Osteocyte (in vitro differentiated cells): Measurements from ENCODE around the gene RGS8. TPM values are rescaled to one million over a fixed set of nuclear protein-coding genes. Genes with fewer than 3 reads are reported as not detected.
"Not testable (repeated sequence)": the region's sequence is repeated elsewhere in the genome, so short reads cannot be mapped to it uniquely, and the experiment has no call there.

Experiments used
- DNase-seq: peaks from one replicate; pipeline ENCODE4 v3.0.0; 2021; ENCODE audit warnings: mixed read lengths; ENCODE audit not compliant: unreplicated experiment; ENCODE audit errors: extremely low spot score
- H3K27ac Mint-ChIP-seq: one replicate; pipeline ENCODE4 v1.8.0; 2021; ENCODE audit warnings: mild to moderate bottlenecking, mixed read lengths; ENCODE audit not compliant: unreplicated experiment
- H3K27me3 Mint-ChIP-seq: one replicate; pipeline ENCODE4 v1.8.0; 2021; ENCODE audit warnings: mixed read lengths; ENCODE audit not compliant: unreplicated experiment
- H3K36me3 Mint-ChIP-seq: one replicate; pipeline ENCODE4 v1.8.0; 2021; ENCODE audit warnings: mixed read lengths; ENCODE audit not compliant: unreplicated experiment
- H3K4me1 Mint-ChIP-seq: one replicate; pipeline ENCODE4 v1.8.0; 2021; ENCODE audit warnings: mixed read lengths; ENCODE audit not compliant: unreplicated experiment
- H3K4me3 Mint-ChIP-seq: one replicate; pipeline ENCODE4 v1.8.0; 2021; ENCODE audit warnings: mild to moderate bottlenecking, moderate library complexity, mixed read lengths; ENCODE audit not compliant: unreplicated experiment
- H3K9me3 Mint-ChIP-seq: one replicate; pipeline ENCODE4 v1.8.0; 2021; ENCODE audit warnings: mixed read lengths; ENCODE audit not compliant: unreplicated experiment
- CTCF ChIP-seq: fragments of 200-600 bp; sonication (generic); IDR thresholded peaks from 2 replicates; pipeline ENCODE4 v1.5.0; 2021; ENCODE audit warnings: antibody characterized with exemption, mild to moderate bottlenecking, moderate library complexity
- total RNA-seq: library from RNA; stranded (reverse); gene quantifications from 2 replicates; pipeline ENCODE4 v1.2.1, GENCODE V29; 2021

The RGS8 gene
- total RNA-seq, 1 donor from 2014 or later, result not detected

GRCh38 chr1:182703539-182703938 lies 19.2 kb upstream of the RGS8 start:
- Mint-ChIP-seq H3K4me3 (no peak overlapping the region), H3K4me1 (peaks cover 17% of the 10 kb centered on the region), H3K27ac (no peak overlapping the region), H3K36me3 (no peaks in the 10 kb centered on the region), H3K9me3 (no peaks in the 10 kb centered on the region), H3K27me3 (peaks cover 15% of the 10 kb centered on the region)
- DNase-seq, result no peak
- TF ChIP-seq CTCF, result no peak

- H3K4me3 Mint-ChIP-seq, result no peak overlapping the region
- no peak for DNase-seq
- no peaks in the 10 kb centered on the region for H3K36me3 Mint-ChIP-seq
- peaks cover 19% of the 10 kb centered on the region for H3K4me1 Mint-ChIP-seq
- H3K27ac Mint-ChIP-seq, result no peak overlapping the region
- peaks cover 15% of the 10 kb centered on the region for H3K27me3 Mint-ChIP-seq
- H3K9me3 Mint-ChIP-seq, result no peaks in the 10 kb centered on the region
- TF ChIP-seq CTCF, result no peak
These were observed 18.6 kb upstream of the RGS8 start for GRCh38 chr1:182702826-182703524.

GRCh38 chr1:182700351-182700709 lies 15.9 kb upstream of the RGS8 start:
- Mint-ChIP-seq H3K4me1 (peaks cover 19% of the 10 kb centered on the region), H3K9me3 (no peaks in the 10 kb centered on the region), H3K27me3 (peaks cover 15% of the 10 kb centered on the region), H3K4me3 (no peak overlapping the region), H3K36me3 (no peaks in the 10 kb centered on the region), H3K27ac (no peak overlapping the region)
- no peak for DNase-seq
- TF ChIP-seq CTCF, result no peak

DNA sequence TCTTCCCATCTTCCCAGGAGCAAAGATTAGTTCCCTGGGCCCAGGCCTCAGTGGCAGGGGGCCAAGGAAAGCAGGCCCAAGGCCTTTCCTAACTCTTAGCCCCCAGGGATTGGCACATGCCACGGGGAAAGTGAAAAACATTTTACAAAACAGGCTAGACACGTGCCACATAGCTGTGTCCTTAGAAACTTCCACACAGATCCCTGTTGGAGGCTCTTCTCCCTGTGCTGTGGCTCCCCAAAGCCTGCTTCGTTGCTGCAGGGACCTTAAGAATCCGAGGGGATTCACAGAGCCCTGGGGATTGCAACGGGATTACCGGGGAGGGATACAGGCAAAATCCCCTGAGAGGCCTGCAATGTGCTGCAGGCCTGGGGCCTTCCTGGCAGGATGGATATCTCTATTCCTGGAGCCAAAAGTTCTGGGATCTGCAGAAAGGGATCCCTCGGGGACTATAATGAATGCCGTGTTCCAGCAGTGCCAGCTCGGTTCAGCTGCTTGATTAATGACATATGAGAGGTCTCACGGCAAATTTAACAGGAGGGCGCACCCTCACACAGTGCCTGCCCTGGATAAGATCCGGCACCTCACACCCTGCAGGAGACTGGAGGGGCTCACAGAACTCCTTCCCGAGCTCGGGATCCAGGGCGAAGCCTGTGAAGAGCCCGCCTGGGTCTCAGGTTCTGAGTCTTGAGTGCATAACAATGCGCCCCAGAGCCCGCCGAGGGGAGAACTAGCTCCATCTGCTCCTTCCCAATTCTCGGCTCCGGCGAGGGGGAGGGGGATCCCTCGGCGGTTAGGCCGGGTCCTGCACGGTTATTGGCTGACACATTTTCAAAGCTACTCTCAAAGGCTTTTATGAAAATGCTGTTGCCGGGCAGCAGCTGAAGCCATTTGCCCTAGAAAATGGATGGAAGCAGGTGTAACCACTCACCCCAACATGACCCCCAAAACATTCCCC lies 15.3 kb upstream of the RGS8 start:
- no peaks in the 10 kb centered on the region for H3K9me3 Mint-ChIP-seq
- H3K4me3 Mint-ChIP-seq, result no peak overlapping the region
- no peak for TF ChIP-seq CTCF
- H3K27me3 Mint-ChIP-seq, result peaks cover 15% of the 10 kb centered on the region
- peak overlapping the region; percentile 34 for H3K27ac Mint-ChIP-seq
- peaks cover 19% of the 10 kb centered on the region for H3K4me1 Mint-ChIP-seq
- no peak for DNase-seq
- H3K36me3 Mint-ChIP-seq, result no peaks in the 10 kb centered on the region

DNA sequence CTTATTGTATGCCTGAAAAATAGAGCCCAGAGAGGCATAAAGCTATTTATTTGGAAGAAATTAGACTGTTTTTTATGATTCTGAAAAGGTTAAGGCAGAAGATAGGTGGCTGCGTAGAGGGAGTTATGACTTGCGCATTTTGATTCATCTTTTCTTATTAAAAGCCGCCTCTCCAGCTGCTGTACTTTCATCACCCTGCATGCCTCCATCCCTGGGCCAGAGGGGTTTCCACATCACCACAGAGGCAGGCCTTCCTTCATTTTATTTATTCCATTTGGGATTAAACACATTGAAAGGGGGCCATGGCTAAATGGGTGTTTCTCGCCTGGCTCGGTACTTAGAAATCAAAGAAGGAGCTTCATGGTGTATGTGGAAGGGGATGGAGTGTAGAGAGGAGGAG lies 14.6 kb upstream of the RGS8 start:
- H3K27me3 Mint-ChIP-seq, result peaks cover 15% of the 10 kb centered on the region
- no peaks in the 10 kb centered on the region for H3K9me3 Mint-ChIP-seq
- peaks cover 19% of the 10 kb centered on the region for H3K4me1 Mint-ChIP-seq
- no peak for DNase-seq
- no peak overlapping the region for H3K27ac Mint-ChIP-seq
- TF ChIP-seq CTCF, result no peak
- H3K4me3 Mint-ChIP-seq, result no peak overlapping the region
- H3K36me3 Mint-ChIP-seq, result no peaks in the 10 kb centered on the region

DNA sequence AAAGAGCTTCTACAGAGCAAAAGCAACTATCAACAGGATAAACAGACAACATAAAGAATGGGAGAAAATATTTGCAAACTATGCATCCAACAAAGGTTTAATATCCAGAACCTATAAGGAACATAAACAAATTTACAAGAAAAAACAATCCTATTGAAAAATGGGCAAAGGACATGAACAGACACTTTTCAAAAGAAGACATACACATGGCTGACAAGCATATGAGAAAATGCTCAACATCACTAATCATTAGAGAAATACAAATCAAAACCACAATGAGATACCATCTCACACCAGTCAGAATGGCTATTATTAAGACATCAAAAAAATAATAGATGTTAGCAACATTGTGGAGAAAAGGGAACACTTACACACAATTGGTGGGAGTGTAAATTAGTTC lies 8.8 kb upstream of the RGS8 start:
- H3K27me3 Mint-ChIP-seq, H3K27ac Mint-ChIP-seq, H3K4me1 Mint-ChIP-seq, H3K36me3 Mint-ChIP-seq, H3K4me3 Mint-ChIP-seq, DNase-seq: not testable (repeated sequence)
- peaks cover 16% of the 10 kb centered on the region for H3K9me3 Mint-ChIP-seq
